HuH-7.5 (cell line): ENCODE measurements around the gene LCAT.
"Not testable (repeated sequence)": the region's sequence is repeated elsewhere in the genome, so short reads cannot be mapped to it uniquely, and the experiment has no call there.

Experiments used
- DNase-seq: peaks from one replicate; pipeline ENCODE4 v3.0.0; 2011; ENCODE audit warnings: low spot score

The LCAT gene

GRCh38 chr16:67943619-67944504, at the start of gene LCAT:
Gene LCAT (minus strand): TSS chr16:67944120. CDS start chr16:67944101, 19 bp downstream.
- no peak for DNase-seq

- peak; percentile 90 for DNase-seq
Measured at GRCh38 chr16:67993207-67994039, 49.5 kb upstream of the LCAT start.

GRCh38 chr16:67992661-67993206, 48.8 kb upstream of the LCAT start:
- no peak for DNase-seq

GRCh38 chr16:67990018-67990386, 46.1 kb upstream of the LCAT start:
- DNase-seq, result no peak

- DNase-seq, result no peak
Measured at GRCh38 chr16:67989322-67990017, 45.5 kb upstream of the LCAT start.

GRCh38 chr16:67988675-67989074, 44.8 kb upstream of the LCAT start:
- no peak for DNase-seq

GRCh38 chr16:67987460-67988160, 43.7 kb upstream of the LCAT start:
- no peak for DNase-seq

GRCh38 chr16:67986949-67987348, 43.0 kb upstream of the LCAT start:
- no peak for DNase-seq

GRCh38 chr16:67982011-67982696, 38.2 kb upstream of the LCAT start:
- DNase-seq, result no peak

- DNase-seq, result no peak
Measured at GRCh38 chr16:67979955-67980678, 36.2 kb upstream of the LCAT start, which contains the start of gene DPEP3. Gene DPEP3 (minus strand): TSS chr16:67980499. CDS start chr16:67980380, 119 bp downstream.

- no peak for DNase-seq
Measured at GRCh38 chr16:67977469-67978227, 33.7 kb upstream of the LCAT start.

- DNase-seq, result no peak
Measured at GRCh38 chr16:67977005-67977404, 33.1 kb upstream of the LCAT start.

- DNase-seq, result no peak
Measured at GRCh38 chr16:67976205-67976604, 32.3 kb upstream of the LCAT start.

GRCh38 chr16:67975321-67976105, 31.6 kb upstream of the LCAT start:
- DNase-seq, result no peak

- not testable (repeated sequence) for DNase-seq
Measured at GRCh38 chr16:67972285-67972684, 28.4 kb upstream of the LCAT start.

GRCh38 chr16:67971111-67971510, 27.2 kb upstream of the LCAT start:
- no peak for DNase-seq

- peak; percentile 77 for DNase-seq
Measured at GRCh38 chr16:67969254-67970039, 25.5 kb upstream of the LCAT start.
